GM10248 (cell line): ENCODE measurements around the gene ERGIC1.

Experiments
- CTCF ChIA-PET: fragments of 300-600 bp; sonication (Branson Sonifier 250); formaldehyde crosslinking; extraction: SDS; loops from one replicate; lab custom pipeline; 2021; ENCODE audit warnings: antibody characterized with exemption; lab: Yijun Ruan, JAX
- POLR2A ChIA-PET: fragments of 350-650 bp; sonication (Branson Sonifier 250); formaldehyde crosslinking; extraction: SDS; loops from one replicate; lab custom pipeline; 2020; ENCODE audit warnings: antibody characterized with exemption; lab: Yijun Ruan, JAX
- DNase-seq: peaks from one replicate; pipeline ENCODE4 v3.0.0; 2012; ENCODE audit errors: extremely low spot score
- TF ChIP-seq, protein P1 (sequence below): IDR thresholded peaks from 2 replicates; pipeline ENCODE4 v1.5.1; 2012; ENCODE audit warnings: mild to moderate bottlenecking, low read depth; ENCODE audit errors: extremely low read depth, missing control alignments, control extremely low read depth

The ERGIC1 gene

DNA sequence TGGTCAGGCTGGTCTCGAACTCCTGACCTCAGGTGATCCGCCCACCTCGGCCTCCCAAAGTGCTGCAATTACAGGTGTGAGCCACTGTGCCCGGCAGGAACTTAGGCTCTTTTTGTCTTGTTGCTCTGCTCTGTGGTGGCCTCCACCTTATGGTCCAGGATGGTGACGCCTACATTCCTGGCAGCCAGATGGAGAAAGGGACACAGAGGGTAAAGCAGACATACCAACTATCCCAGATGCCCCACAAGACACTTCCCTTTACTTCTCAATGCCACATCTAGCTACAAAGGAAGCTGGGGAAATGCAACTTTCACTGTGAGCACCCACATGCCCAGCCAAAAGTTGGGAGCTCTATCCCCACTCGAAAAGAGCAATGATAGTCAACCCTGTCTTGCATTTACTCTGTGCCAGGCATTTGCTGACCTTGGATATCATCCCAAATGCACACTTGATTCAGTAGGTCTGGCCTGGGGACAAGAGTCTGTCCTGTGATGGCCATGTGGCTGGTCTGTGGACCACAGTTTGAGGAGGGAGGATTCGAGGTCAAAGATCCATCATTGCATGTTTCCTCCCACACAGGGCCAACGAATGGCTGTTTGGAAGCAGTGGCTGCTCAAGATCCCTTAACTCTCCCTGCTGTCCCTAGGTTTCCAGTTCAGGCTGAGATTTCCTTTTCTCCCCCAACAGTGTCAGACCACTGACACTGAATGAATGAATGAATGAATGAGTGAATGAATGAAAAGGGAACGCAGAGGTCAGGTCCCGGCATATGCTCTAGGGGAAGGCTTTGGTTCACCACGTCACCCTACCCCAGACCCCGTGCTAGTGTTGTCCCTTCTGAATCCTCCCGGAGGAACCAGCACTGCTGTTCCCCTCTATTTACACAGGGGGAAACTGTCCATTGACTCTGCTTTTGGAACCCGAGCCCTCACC lies 1.4 kb upstream of the ERGIC1 start:
- ChIA-PET POLR2A (interaction anchor here (0.5 to 1.6 kb wide), 2 partner anchors 62 to 67 kb away, joined by 3 to 8 read pairs; partner anchors contain the start of gene DUSP1), CTCF (interaction anchor here (0.9 to 1.0 kb wide), 2 partner anchors 16 to 61 kb away, joined by 3 read pairs; no protein-coding TSS in a partner anchor)
- DNase-seq, result no peak
- TF ChIP-seq, protein P1, sequence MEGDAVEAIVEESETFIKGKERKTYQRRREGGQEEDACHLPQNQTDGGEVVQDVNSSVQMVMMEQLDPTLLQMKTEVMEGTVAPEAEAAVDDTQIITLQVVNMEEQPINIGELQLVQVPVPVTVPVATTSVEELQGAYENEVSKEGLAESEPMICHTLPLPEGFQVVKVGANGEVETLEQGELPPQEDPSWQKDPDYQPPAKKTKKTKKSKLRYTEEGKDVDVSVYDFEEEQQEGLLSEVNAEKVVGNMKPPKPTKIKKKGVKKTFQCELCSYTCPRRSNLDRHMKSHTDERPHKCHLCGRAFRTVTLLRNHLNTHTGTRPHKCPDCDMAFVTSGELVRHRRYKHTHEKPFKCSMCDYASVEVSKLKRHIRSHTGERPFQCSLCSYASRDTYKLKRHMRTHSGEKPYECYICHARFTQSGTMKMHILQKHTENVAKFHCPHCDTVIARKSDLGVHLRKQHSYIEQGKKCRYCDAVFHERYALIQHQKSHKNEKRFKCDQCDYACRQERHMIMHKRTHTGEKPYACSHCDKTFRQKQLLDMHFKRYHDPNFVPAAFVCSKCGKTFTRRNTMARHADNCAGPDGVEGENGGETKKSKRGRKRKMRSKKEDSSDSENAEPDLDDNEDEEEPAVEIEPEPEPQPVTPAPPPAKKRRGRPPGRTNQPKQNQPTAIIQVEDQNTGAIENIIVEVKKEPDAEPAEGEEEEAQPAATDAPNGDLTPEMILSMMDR, result no peak

DNA sequence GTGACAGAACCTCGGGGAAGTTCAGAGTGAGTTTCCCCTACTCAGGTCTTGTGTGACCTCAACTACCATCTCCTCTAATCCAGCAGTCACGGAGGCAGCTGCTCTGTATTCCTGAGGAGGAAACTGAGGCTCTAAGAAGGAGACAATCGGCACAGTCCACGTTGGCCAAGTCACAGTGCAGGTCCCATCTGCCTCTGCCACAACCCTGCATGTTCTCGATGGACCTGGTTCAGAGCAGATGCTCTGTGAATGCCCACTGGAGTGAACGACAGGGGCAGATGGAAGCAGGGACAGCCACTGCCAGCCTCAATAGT lies 722 bp upstream of the ERGIC1 start:
- ChIA-PET POLR2A (interaction anchor here (1.6 kb wide), 1 partner anchor 62 kb away, joined by 8 read pairs; the partner anchor contains the start of gene DUSP1), CTCF (interaction anchor here (1.0 kb wide), 1 partner anchor 15 kb away, joined by 3 read pairs; no protein-coding TSS in a partner anchor)
- TF ChIP-seq, protein P1, result no peak
- no peak for DNase-seq

DNA sequence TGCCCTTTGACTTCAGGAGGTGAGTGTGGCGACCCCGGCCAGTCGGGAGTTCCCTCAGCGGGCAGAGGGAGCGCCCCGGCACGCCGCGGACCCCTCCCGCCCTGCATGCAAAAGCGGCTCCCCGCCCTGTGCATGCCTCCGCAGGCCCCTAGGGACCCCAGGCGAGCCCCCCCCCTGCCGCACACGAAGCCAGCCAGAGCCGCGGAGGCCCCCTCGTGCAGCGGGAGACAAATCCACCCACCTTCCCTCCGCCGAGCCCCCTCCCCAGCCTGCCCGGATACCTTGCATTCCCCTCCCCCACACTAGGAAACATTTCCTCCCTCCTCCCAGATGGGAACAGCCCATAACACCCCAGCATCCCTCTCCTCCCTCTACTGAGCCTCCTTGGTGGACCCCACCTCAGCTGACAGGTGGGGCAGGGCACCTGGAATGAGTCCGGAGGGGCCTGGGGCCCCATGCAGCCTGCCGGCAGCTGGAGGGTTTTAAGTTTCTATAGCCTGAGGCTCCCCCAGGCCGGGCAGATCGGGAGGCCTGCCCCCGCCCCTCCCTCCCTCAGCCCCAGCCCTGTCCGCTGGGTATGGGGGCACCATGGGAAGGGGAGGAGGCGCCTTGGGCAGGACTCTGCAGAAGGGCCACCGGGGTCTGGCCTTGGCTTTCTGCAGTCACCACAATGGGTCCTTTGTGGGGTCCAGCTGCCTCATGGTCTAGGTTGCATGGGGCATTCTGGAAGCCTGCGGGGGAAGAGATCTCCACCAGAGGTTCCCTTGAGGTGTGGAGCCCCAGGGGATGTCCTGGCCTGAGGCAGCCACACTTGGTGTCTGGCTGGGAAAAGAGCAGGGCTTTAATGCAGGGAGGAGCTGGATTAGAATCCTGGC lies 601 bp downstream of the ERGIC1 start:
- TF ChIP-seq, protein P1, result no peak
- peak; percentile 45 for DNase-seq
- ChIA-PET CTCF (interaction anchor here (1.0 to 2.1 kb wide), 5 partner anchors 12 to 85 kb away, joined by 3 to 7 read pairs (median 3); partner anchors contain the start of gene DUSP1), POLR2A (interaction anchor here (0.8 to 2.6 kb wide), 4 partner anchors 58 to 64 kb away, joined by 3 to 12 read pairs (median 6); partner anchors contain the start of gene DUSP1)

DNA sequence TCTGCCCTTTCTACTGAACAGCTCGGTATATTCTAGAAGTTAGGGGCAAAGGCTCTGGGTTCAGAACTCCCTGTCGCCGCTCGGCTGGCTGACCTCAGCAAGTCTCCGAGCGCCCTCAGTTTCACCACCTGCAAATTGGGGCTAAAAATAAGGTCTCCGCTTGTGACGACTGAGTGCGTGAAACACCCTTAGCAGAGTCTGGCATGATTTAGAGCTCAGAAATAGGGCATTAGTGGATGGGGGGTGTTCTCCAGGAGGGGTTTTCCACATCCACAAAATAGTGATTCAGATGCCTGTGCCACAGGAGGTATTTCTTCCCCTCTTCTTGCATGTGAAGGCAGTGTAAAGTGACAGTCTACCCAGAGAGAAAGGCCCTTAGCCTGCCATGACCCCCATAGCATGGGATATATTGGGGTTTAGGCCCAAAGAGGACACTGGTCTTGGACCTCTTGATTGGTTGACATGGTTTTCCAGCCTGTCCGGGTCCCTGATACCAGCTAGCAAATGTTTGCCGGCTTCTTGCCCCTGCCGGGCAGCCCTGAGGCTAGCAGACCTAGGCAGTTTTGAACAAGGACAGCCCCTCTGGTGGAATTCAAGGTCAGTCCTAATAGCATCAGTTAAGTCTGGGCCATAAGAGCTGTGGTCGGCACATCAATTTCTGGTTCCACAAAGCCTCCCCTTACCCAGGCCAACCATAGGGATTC lies 1.4 kb downstream of the ERGIC1 start:
- POLR2A ChIA-PET, result interaction anchor here (0.8 to 2.6 kb wide), 3 partner anchors 58 to 65 kb away, joined by 3 to 12 read pairs (median 4); partner anchors contain the start of gene DUSP1
- TF ChIP-seq, protein P1, result no peak
- DNase-seq, result no peak
- CTCF ChIA-PET, result interaction anchor here (1.0 to 2.1 kb wide), 9 partner anchors 11 to 119 kb away, joined by 3 to 8 read pairs (median 3); partner anchors contain the start of gene DUSP1

DNA sequence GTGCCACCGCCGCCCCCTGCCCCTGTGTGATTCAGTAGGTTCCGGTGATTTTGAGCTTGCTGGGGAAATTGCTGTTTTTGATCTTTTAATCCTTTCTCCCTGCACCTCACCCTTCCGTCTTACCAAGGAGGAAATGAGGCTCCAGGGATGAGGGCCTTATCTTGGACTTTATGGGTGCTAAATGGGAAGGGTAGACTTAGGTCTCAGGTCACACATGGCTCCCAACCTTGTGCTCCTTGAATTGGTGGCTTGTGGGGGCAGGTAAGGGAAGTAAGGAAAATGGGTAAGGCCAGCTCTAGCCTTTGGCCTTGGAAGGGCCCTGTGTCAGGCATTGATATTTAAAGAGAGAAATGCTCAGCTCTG lies 1.9 kb downstream of the ERGIC1 start:
- POLR2A ChIA-PET, result interaction anchor here (2.6 kb wide), 1 partner anchor 65 kb away, joined by 12 read pairs; the partner anchor contains the start of gene DUSP1
- DNase-seq, result no peak
- CTCF ChIA-PET, result interaction anchor here (1.0 to 2.1 kb wide), 8 partner anchors 13 to 119 kb away, joined by 3 to 8 read pairs (median 4); partner anchors contain the start of gene DUSP1
- TF ChIP-seq, protein P1, result no peak
